Right atrium auricular region (tissue), 2 donors: ENCODE data around the gene IL9. TPM values are rescaled to one million over a fixed set of nuclear protein-coding genes. Genes with fewer than 3 reads are reported as not detected.

Source experiments
- DNase-seq: peaks from one replicate; pipeline ENCODE4 v3.0.0-alpha.2; 2019; ENCODE audit warnings: low spot score
- H3K27ac ChIP-seq, 2 donors: fragments of 200-600 bp; sonication (generic); 1 replicate in 1 of 2; 2 replicates in 1 of 2; pipeline ENCODE4 v1.5.1; 2016 to 2019
- H3K27me3 ChIP-seq, 2 donors: fragments of 200-600 bp; sonication (generic); one replicate each; pipeline versions ENCODE4 v1.5.1 to v1.6.0; 2017 to 2019
- H3K36me3 ChIP-seq: fragments of 200-600 bp; sonication (generic); one replicate; pipeline ENCODE4 v1.5.1; 2016
- H3K4me1 ChIP-seq, 2 donors: fragments of 200-600 bp; sonication (generic); one replicate each; pipeline versions ENCODE4 v1.5.1 to v1.6.0; 2017 to 2019
- H3K4me3 ChIP-seq, 2 donors: fragments of 200-600 bp; sonication (generic); 1 replicate in 1 of 2; 2 replicates in 1 of 2; pipeline ENCODE4 v1.5.1; 2017 to 2019; ENCODE audit warnings: mild to moderate bottlenecking in 1 of 2, moderate library complexity in 1 of 2
- H3K9me3 ChIP-seq, 2 donors: fragments of 200-600 bp; sonication (generic); one replicate each; pipeline ENCODE4 v1.5.1; 2019
- CTCF ChIP-seq, 2 donors: fragments of 200-600 bp; sonication (generic); IDR thresholded peaks; one replicate each; pipeline ENCODE4 v1.5.1; 2019; ENCODE audit warnings: antibody characterized with exemption in 2 of 2
- total RNA-seq, 2 donors: library from RNA; depleted of rRNA; stranded (reverse); fragments of >200 nt; gene quantifications; one replicate each; pipeline ENCODE4 v1.1.0, GENCODE V29; 2016

The IL9 gene
- total RNA-seq, 2 donors from 2014 or later: not detected

- no peak for TF ChIP-seq CTCF (IDR thresholded peaks at IDR 0.05)
- no peaks in the 10 kb centered on the region for H3K9me3 ChIP-seq
- no peak overlapping the region for H3K4me3 ChIP-seq
- H3K27me3 ChIP-seq: no peaks in the 10 kb centered on the region
- DNase-seq: no peak
- H3K27ac ChIP-seq: no peak overlapping the region
- H3K36me3 ChIP-seq: no peaks in the 10 kb centered on the region
- peaks cover 0 to 12% of the 10 kb centered on the region in 2 donors for H3K4me1 ChIP-seq
These were observed 20.1 kb downstream of the IL9 start for GRCh38 chr5:135875567-135875966.

GRCh38 chr5:135874461-135874860 lies 21.2 kb downstream of the IL9 start:
- no peak for DNase-seq
- Histone ChIP-seq H3K27ac (no peak overlapping the region), H3K27me3 (no peaks in the 10 kb centered on the region), H3K9me3 (no peaks in the 10 kb centered on the region), H3K36me3 (no peaks in the 10 kb centered on the region), H3K4me3 (no peak overlapping the region), H3K4me1 (peaks cover 0 to 12% of the 10 kb centered on the region in 2 donors)
- no peak for TF ChIP-seq CTCF (IDR thresholded peaks at IDR 0.05)

- H3K27ac ChIP-seq: no peak overlapping the region
- no peaks in the 10 kb centered on the region for H3K27me3 ChIP-seq
- H3K9me3 ChIP-seq: no peaks in the 10 kb centered on the region
- H3K4me3 ChIP-seq: no peak overlapping the region
- H3K4me1 ChIP-seq: peaks cover 0 to 12% of the 10 kb centered on the region in 2 donors
- no peaks in the 10 kb centered on the region for H3K36me3 ChIP-seq
- no peak for DNase-seq
- no peak for TF ChIP-seq CTCF (IDR thresholded peaks at IDR 0.05)
These were observed 21.8 kb downstream of the IL9 start for GRCh38 chr5:135873831-135874230.

GRCh38 chr5:135871268-135871915 lies 24.2 kb downstream of the IL9 start:
- Histone ChIP-seq H3K27ac (no peak overlapping the region), H3K27me3 (no peaks in the 10 kb centered on the region), H3K9me3 (no peaks in the 10 kb centered on the region), H3K36me3 (no peaks in the 10 kb centered on the region), H3K4me1 (no peaks in the 10 kb centered on the region), H3K4me3 (no peak overlapping the region)
- TF ChIP-seq CTCF (IDR thresholded peaks at IDR 0.05): no peak
- DNase-seq: no peak

- Histone ChIP-seq H3K36me3 (no peaks in the 10 kb centered on the region), H3K27me3 (no peaks in the 10 kb centered on the region), H3K27ac (no peak overlapping the region), H3K4me3 (no peak overlapping the region), H3K9me3 (no peaks in the 10 kb centered on the region), H3K4me1 (peaks cover 0 to 2% of the 10 kb centered on the region in 2 donors)
- DNase-seq: no peak
- no peak for TF ChIP-seq CTCF (IDR thresholded peaks at IDR 0.05)
These were observed 25.7 kb downstream of the IL9 start for GRCh38 chr5:135869935-135870334.

- H3K9me3 ChIP-seq: no peaks in the 10 kb centered on the region
- no peak overlapping the region for H3K27ac ChIP-seq
- H3K4me3 ChIP-seq: no peak overlapping the region
- peaks cover 0 to 3% of the 10 kb centered on the region in 2 donors for H3K4me1 ChIP-seq
- DNase-seq: no peak
- TF ChIP-seq CTCF (IDR thresholded peaks at IDR 0.05): no peak
- H3K27me3 ChIP-seq: no peaks in the 10 kb centered on the region
- H3K36me3 ChIP-seq: no peaks in the 10 kb centered on the region
These were observed 26.4 kb downstream of the IL9 start for GRCh38 chr5:135869276-135869675.
